ENCODE data around the gene APOC3. TPM values are rescaled to one million over a fixed set of nuclear protein-coding genes. Genes with fewer than 3 reads are reported as not detected.

The APOC3 gene
- not detected in 2 replicates for total RNA-seq

DNA sequence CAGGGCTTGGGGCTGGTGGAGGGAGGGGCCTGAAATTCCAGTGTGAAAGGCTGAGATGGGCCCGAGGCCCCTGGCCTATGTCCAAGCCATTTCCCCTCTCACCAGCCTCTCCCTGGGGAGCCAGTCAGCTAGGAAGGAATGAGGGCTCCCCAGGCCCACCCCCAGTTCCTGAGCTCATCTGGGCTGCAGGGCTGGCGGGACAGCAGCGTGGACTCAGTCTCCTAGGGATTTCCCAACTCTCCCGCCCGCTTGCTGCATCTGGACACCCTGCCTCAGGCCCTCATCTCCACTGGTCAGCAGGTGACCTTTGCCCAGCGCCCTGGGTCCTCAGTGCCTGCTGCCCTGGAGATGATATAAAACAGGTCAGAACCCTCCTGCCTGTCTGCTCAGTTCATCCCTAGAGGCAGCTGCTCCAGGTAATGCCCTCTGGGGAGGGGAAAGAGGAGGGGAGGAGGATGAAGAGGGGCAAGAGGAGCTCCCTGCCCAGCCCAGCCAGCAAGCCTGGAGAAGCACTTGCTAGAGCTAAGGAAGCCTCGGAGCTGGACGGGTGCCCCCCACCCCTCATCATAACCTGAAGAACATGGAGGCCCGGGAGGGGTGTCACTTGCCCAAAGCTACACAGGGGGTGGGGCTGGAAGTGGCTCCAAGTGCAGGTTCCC lies at the start of gene APOC3:
Gene APOC3, plus strand, starts transcription at position 383 of the 659 bp plus-strand sequence. CDS start 676 bp downstream, outside the sequence.

DNA sequence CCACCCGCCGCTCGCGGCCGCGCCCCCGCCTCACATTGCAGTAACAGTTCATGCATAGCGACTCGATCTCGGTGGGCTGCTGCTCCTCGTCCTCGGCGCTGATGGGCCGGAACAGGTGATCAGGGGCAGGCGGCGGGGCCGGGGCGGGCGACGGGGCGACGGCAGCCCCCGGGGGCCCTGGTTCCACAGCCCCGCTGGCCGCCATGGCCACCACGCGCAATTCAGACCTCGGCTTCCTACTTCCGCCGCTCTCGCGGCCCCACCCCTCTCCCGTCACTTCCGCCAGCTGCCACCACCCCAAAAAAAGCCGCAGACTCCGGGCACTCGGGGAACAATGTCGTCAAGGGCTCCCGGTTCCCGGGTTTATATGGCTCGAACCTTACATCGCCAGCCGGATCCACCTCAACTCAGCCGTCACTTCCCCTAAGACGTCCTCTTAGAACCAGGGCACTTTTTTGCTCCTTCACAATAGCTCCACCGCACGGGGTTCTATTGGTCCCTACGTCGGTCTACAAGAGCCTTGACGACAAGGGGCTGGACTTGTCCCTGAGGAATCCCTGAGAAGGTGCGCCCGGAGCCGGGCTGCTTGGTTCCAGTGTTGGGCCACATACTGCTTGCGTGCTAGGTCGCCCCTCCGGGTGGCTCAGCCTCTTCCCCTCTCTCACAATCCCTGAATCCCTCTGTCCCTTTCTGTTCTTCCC lies 41.8 kb upstream of the APOC3 start, which contains the start of gene ZPR1:
Gene ZPR1, minus strand, starts transcription at position 238 of the 701 bp plus-strand sequence. Its CDS starts 33 bp downstream, at position 205.

DNA sequence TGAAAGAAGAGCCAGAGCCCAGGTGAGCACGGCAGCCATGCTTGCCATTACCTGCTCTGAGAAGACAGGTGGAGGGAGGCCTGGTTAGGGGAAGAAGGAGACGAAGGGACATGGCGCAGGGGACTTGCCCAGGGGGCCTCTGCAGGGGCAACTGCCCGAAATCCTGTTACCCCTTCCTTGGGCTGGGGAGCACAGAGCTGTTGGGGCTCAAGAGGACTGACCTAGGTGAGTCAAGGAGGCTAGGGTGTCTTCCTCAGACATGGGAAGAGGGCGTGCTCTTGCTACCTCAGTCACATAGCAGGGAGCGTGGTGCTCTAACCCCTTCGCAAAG lies 37.9 kb upstream of the APOC3 start, which contains the start of gene APOA5:
Gene APOA5, minus strand, starts transcription at position 67 of the 331 bp plus-strand sequence. Its CDS starts 19 bp downstream, at position 48.

DNA sequence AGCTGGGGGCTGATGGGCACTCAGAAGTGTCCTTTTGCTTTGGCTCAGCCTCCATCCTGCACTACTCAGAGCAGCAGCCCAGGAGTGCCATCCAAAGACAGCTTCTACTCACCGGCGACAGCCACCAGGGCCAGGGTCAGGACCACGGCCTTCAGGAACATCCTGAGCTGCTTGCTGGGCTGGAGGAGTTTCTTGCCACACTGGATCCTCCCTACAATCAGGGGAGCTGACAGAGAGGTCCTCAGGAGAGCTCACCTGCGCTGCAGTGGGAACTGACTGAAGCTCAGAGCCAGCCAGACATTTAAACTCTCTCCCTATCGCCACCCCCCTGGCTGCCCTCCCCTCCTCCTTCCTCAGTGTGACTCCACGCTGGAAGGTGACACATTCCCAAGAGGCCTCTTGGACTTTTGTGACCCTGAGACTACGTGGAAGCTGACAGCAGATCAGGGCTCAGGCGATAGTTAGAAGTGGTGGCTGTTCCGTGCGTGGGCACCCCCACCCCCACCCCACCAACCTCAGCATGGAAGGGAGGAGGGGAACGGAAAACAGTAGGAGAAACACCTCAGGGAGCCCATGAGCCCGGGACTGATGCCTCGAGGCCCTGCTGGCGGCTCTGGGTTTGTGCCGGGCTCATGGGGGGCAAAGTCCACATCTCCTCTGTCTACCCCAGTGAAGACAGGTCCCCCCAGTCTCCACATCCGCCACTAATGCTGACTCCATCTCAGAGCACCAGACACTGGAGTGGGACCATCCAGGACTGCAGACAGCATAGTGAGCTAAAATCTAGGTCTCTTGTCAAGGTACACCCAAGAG lies 6.5 kb upstream of the APOC3 start, which contains the start of gene APOA4:
Gene APOA4, minus strand, starts transcription at position 274 of the 813 bp plus-strand sequence. Its CDS starts 113 bp downstream, at position 161.

GRCh38 chr11:116837231-116838091 lies 7.8 kb downstream of the APOC3 start, which contains the start of gene APOA1:
TSS of gene APOA1 (minus strand) at chr11:116837622. CDS start at chr11:116837387, 235 bp downstream.

Other genes with a start within 250 kb of the APOC3 start
- 16.1 and 16.8 TPM in 2 replicates for gene BUD13, start 56.9 kb upstream of the APOC3 start, total RNA-seq
- gene ZPR1, start 41.9 kb upstream of the APOC3 start, total RNA-seq, result 18.5 and 29.5 TPM in 2 replicates
- not detected in 2 replicates for gene APOA5, start 38.0 kb upstream of the APOC3 start, total RNA-seq
- gene APOA4, start 6.6 kb upstream of the APOC3 start, total RNA-seq, result not detected in 2 replicates
- 0.39 TPM in 1 of 2 replicates, not detected in the other for gene APOA1, start 7.7 kb downstream of the APOC3 start, total RNA-seq

Data from placental epithelial cell (primary cell).